Measurements from ENCODE around the gene ANKRD50. TPM values are rescaled to one million over a fixed set of nuclear protein-coding genes. Genes with fewer than 3 reads are reported as not detected.

The ANKRD50 gene, protein sequence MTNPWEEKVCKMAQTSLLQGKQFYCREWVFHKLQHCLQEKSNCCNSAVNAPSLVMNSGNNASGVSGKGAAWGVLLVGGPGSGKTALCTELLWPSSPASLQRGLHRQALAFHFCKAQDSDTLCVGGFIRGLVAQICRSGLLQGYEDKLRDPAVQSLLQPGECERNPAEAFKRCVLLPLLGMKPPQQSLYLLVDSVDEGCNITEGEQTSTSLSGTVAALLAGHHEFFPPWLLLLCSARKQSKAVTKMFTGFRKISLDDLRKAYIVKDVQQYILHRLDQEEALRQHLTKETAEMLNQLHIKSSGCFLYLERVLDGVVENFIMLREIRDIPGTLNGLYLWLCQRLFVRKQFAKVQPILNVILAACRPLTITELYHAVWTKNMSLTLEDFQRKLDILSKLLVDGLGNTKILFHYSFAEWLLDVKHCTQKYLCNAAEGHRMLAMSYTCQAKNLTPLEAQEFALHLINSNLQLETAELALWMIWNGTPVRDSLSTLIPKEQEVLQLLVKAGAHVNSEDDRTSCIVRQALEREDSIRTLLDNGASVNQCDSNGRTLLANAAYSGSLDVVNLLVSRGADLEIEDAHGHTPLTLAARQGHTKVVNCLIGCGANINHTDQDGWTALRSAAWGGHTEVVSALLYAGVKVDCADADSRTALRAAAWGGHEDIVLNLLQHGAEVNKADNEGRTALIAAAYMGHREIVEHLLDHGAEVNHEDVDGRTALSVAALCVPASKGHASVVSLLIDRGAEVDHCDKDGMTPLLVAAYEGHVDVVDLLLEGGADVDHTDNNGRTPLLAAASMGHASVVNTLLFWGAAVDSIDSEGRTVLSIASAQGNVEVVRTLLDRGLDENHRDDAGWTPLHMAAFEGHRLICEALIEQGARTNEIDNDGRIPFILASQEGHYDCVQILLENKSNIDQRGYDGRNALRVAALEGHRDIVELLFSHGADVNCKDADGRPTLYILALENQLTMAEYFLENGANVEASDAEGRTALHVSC (N-terminal part only)
- under 1 TPM; 0.36 to 0.54 TPM for total RNA-seq

DNA sequence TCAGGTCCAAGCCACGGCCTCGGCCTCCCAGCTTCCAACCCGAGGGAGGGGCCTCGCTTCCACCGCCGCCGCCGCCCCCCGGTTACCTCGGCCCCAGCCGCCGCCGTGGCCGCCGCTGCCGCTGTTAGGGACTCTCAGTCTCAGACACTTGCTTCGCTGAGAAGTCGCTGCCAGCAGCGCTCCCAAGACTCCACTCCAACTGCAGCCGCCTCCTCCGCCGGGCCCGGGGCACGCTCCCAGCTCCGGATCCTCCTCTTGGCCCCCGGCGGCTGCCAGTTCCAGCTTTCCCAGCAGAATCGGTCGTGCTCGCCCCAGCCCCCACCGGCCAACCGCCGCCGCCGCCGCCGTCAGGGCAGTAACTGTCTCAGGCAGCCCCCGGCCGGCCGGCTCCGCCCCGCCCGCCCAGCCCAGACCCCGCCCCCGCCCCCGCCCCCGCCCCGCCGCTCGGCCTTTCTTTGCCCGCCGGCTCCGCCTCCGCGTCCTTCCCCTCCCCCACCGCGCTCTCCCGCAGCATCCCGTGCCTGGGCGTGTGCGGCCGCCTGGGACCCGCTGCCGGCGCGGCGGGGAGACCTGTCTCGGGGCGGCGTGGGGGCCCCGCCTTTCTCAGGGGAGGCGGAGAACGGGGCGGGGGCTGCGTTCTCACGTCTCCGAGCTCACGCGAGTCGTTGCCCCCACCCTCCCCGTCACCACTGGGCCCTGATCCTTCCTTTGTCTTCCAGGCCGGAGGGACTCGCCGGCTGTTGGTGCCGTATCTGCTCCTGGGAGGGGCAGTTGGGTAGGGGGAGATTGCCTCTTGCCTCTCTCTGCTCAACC is at the start of gene ANKRD50:
ANKRD50 (minus strand) TSS at position 361 of the 813 bp plus-strand sequence. CDS start 2,221 bp downstream, outside the sequence.
- H3K4me1 Mint-ChIP-seq (ENCODE audit: low read depth), result peaks cover 4% of the 10 kb centered on the region
- peaks cover 6% of the 10 kb centered on the region for H3K27me3 Mint-ChIP-seq
- ATAC-seq (peak; percentile 84), DNase-seq (peak; percentile 64)
- intact Hi-C loops (cut with micrococcal nuclease), result no loop called here
- peak within 1 kb of the TSS; percentile 72 for H3K27ac Mint-ChIP-seq
- H3K36me3 Mint-ChIP-seq (ENCODE audit: low read depth), result no peaks in the 10 kb centered on the region
- CTCF ChIA-PET, result interaction anchor here (1.0 kb wide), 1 partner anchor 571 kb away, joined by 4 read pairs; no protein-coding TSS in a partner anchor
- no peaks in the 10 kb centered on the region for H3K9me3 Mint-ChIP-seq
- POLR2A ChIA-PET, result no interaction called here
- TF ChIP-seq, protein P1, sequence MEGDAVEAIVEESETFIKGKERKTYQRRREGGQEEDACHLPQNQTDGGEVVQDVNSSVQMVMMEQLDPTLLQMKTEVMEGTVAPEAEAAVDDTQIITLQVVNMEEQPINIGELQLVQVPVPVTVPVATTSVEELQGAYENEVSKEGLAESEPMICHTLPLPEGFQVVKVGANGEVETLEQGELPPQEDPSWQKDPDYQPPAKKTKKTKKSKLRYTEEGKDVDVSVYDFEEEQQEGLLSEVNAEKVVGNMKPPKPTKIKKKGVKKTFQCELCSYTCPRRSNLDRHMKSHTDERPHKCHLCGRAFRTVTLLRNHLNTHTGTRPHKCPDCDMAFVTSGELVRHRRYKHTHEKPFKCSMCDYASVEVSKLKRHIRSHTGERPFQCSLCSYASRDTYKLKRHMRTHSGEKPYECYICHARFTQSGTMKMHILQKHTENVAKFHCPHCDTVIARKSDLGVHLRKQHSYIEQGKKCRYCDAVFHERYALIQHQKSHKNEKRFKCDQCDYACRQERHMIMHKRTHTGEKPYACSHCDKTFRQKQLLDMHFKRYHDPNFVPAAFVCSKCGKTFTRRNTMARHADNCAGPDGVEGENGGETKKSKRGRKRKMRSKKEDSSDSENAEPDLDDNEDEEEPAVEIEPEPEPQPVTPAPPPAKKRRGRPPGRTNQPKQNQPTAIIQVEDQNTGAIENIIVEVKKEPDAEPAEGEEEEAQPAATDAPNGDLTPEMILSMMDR (IDR thresholded peaks at IDR 0.05), result no peak
- H3K4me3 Mint-ChIP-seq, result peak within 1 kb of the TSS; percentile 75

DNA sequence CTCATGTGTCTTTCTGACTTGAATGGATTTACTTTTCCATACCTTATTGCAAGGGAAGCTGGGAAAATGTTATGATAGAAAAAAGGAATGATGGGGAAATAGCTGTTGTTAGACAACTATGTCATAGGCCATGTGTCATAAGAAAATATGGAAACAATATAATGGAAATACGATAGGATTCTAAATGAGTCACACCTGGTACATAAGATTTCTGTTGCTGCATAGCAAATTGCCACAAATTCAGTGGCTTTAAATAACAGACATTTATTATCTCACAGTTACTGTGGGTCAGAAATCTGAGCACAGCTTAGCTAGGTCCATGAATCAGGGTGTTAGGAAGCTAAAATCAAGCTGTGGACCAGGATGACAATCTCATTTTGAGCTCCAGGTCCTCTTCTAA is 44.6 kb upstream of the ANKRD50 start:
- no peak overlapping the region for H3K4me3 Mint-ChIP-seq
- DNase-seq, result no peak
- no peak overlapping the region for H3K27ac Mint-ChIP-seq
- H3K36me3 Mint-ChIP-seq (ENCODE audit: low read depth), result no peaks in the 10 kb centered on the region
- ChIA-PET POLR2A (no interaction called here), CTCF (no interaction called here)
- peaks cover 2% of the 10 kb centered on the region for H3K27me3 Mint-ChIP-seq
- intact Hi-C loops (cut with micrococcal nuclease), result no loop called here
- no peaks in the 10 kb centered on the region for H3K4me1 Mint-ChIP-seq (ENCODE audit: low read depth)
- ATAC-seq, result no peak
- TF ChIP-seq, protein P1 (IDR thresholded peaks at IDR 0.05), result no peak
- H3K9me3 Mint-ChIP-seq, result no peaks in the 10 kb centered on the region

DNA sequence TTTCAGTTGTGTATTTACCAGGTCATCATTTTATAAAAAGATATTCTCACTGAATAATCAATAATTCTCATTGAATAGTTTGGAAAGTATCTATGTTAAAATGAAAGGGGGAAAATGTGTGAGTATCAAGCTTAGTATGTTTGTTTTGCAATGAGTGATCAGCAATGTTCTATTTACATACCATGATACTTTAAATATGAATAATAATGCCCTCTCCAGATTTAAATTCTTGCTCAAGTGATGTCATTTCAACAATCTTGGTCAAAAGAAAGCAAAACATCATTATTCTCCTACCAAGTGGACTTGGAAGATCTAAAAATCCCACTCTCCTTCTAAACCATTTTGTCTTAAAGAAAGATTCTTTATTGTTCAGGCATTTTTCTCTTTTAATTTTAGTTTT is 42.1 kb upstream of the ANKRD50 start:
- Mint-ChIP-seq H3K36me3 (ENCODE audit: low read depth) (no peaks in the 10 kb centered on the region), H3K27ac (no peak overlapping the region), H3K4me1 (ENCODE audit: low read depth) (no peaks in the 10 kb centered on the region), H3K27me3 (peaks cover 6% of the 10 kb centered on the region), H3K9me3 (no peaks in the 10 kb centered on the region), H3K4me3 (no peak overlapping the region)
- ATAC-seq, result no peak
- intact Hi-C loops (cut with micrococcal nuclease), result no loop called here
- POLR2A ChIA-PET, result no interaction called here
- no peak for DNase-seq
- CTCF ChIA-PET, result no interaction called here
- TF ChIP-seq, protein P1 (IDR thresholded peaks at IDR 0.05), result no peak

DNA sequence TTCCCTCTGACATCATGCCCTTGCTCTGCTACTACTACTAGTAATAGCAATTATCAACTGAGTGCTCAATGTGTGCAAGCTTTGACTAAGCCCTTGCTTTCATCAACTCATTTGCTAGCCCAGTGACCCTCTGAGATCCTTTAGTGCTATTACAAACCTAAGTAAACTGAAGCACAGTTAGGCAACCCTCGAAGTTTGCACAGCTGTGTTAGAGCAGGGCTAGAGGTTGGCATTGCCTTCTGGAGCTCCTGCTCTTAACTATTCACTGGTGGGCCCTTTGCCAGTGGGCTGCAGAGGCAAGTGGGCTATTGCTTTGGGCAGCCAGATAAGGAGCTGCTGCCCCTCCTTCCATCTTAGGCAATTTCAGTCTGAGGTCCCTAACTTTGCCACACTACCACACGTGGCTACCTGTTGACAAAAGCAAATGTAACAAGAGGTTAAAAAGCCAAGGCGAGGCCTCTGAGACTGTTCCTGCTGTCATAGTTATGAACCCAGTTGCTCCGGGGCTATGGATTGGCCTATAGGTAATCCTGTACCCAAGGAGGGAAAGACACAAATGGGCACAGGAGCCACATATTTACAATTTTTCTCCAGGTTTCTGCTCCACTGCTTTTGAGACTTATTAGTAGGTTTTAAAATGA is 41.5 kb upstream of the ANKRD50 start:
- no peaks in the 10 kb centered on the region for H3K36me3 Mint-ChIP-seq (ENCODE audit: low read depth)

More for the DNA sequence above, 41.5 kb upstream of the ANKRD50 start:
- peaks cover 5% of the 10 kb centered on the region for H3K27me3 Mint-ChIP-seq
- ATAC-seq, result no peak
- DNase-seq, result no peak
- no peaks in the 10 kb centered on the region for H3K4me1 Mint-ChIP-seq (ENCODE audit: low read depth)
- TF ChIP-seq, protein P1 (IDR thresholded peaks at IDR 0.05), result no peak
- H3K4me3 Mint-ChIP-seq, result no peak overlapping the region
- H3K27ac Mint-ChIP-seq, result no peak overlapping the region
- ChIA-PET CTCF (no interaction called here), POLR2A (no interaction called here)
- no peaks in the 10 kb centered on the region for H3K9me3 Mint-ChIP-seq
- intact Hi-C loops (cut with micrococcal nuclease), result no loop called here

Measured in activated CD8-positive, alpha-beta T cell treated with anti-CD3 and anti-CD28 coated beads for 36 hours (primary cell).